Sigmoid colon (tissue), 4 donors: ENCODE results near the gene TLE1.

ENCODE experiments used
- POLR2AphosphoS5 ChIP-seq, 4 donors: sonication (generic); formaldehyde crosslinking; IDR thresholded peaks; one replicate each; pipeline ENCODE4 v1.6.1; 2017; ENCODE audit warnings: antibody characterized with exemption in 4 of 4
- TF ChIP-seq, protein P1 (sequence below), 4 experiments: fragments of 450-650 bp in 3 of 4; fragments of 200-600 bp in 1 of 4; IDR thresholded peaks; one replicate each; pipeline ENCODE4 v1.5.1; 2016 to 2019; ENCODE audit warnings: antibody characterized with exemption in 4 of 4, mild to moderate bottlenecking in 3 of 4, moderate library complexity in 2 of 4

DNA sequence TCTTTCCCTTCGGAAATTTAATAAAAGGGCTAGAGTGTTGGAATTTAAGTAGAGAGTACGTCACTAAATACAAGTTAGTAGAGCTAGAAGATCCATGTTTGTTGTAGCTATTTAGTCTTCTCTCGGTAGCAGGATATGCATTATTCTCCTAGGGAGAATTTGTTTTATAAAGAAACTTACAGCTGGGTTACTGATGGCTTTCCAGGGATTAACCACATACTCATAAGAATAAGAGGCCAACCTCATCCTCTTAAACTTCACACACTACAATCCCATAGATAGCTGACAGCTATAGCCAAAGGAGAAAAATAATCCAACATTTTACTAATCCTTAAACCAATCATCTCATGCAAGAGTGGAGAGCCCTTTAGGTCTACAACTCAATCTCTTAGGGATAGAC lies 43.0 kb downstream of the TLE1 start:
- TF ChIP-seq, protein P1, sequence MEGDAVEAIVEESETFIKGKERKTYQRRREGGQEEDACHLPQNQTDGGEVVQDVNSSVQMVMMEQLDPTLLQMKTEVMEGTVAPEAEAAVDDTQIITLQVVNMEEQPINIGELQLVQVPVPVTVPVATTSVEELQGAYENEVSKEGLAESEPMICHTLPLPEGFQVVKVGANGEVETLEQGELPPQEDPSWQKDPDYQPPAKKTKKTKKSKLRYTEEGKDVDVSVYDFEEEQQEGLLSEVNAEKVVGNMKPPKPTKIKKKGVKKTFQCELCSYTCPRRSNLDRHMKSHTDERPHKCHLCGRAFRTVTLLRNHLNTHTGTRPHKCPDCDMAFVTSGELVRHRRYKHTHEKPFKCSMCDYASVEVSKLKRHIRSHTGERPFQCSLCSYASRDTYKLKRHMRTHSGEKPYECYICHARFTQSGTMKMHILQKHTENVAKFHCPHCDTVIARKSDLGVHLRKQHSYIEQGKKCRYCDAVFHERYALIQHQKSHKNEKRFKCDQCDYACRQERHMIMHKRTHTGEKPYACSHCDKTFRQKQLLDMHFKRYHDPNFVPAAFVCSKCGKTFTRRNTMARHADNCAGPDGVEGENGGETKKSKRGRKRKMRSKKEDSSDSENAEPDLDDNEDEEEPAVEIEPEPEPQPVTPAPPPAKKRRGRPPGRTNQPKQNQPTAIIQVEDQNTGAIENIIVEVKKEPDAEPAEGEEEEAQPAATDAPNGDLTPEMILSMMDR (IDR thresholded peaks at IDR 0.05): no peak
- TF ChIP-seq POLR2AphosphoS5 (IDR thresholded peaks at IDR 0.05): no peak
